Measurements from ENCODE around the gene GNG7. TPM values are rescaled to one million over a fixed set of nuclear protein-coding genes. Genes with fewer than 3 reads are reported as not detected.

GNG7 gene
- total and polyA plus RNA-seq, 3 donors from 2014 or later: 16.9 to 38.7 (median 25.3) TPM

GRCh38 chr19:2461751-2462634 is 240.5 kb downstream of the GNG7 start:
- peaks cover 10% of the 10 kb centered on the region for H3K4me1 ChIP-seq
- TF ChIP-seq CTCF (IDR thresholded peaks at IDR 0.05): no peak
- TF ChIP-seq POLR2A (IDR thresholded peaks at IDR 0.05): no peak
- intact Hi-C loops (cut with DNase I; ENCODE audit: low total_unique reads): no loop called here
- H3K27ac ChIP-seq: no peak overlapping the region
- no peaks in the 10 kb centered on the region for H3K9me3 ChIP-seq
- H3K36me3 ChIP-seq (ENCODE audit: low read depth, missing control alignments): no peaks in the 10 kb centered on the region
- 1 to 5% methylated on average over 28 to 51 of the region's 62 CpGs for WGBS, 2 donors
- H3K4me3 ChIP-seq: peak overlapping the region; percentile 36 to 63
- no peaks in the 10 kb centered on the region for H3K27me3 ChIP-seq
- DNase-seq: peak; percentile 60

Small RNA genes within 50 kb of the gene (microRNA-seq; reads per million reads assigned to microRNA genes)
- gene MIR7850 (ENCODE audit: borderline number of aligned reads in 2 of 2, borderline replicate concordance in 1 of 2): 0.69 to 2.1 reads per million in 2 donors

Small RNA genes within 50 kb of the gene (small RNA-seq; reads per million reads assigned to genes)
- 0 reads per million in 2 donors for gene MIR7850
- 0 reads per million in 2 donors for gene RN7SL121P
- gene RNU6-993P: 0 reads per million in 2 donors

Other genes starting within 250 kb of the GNG7 start
- 10 to 100 TPM; 69.4 to 69.7 TPM for gene LMNB2, start 245.7 kb downstream of the GNG7 start, total RNA-seq
- 77.4 TPM for gene LMNB2, start 245.7 kb downstream of the GNG7 start, polyA plus RNA-seq (ENCODE audit: insufficient read depth, low read depth, low replicate concordance)
- 10 to 100 TPM; 30.5 to 59.7 TPM for gene GADD45B, start 226.6 kb downstream of the GNG7 start, total RNA-seq
- 16.9 TPM for gene GADD45B, start 226.6 kb downstream of the GNG7 start, polyA plus RNA-seq (ENCODE audit: insufficient read depth, low read depth, low replicate concordance)
- 10 to 100 TPM; 22.5 to 33.1 TPM for gene DIRAS1, start 18.7 kb upstream of the GNG7 start, total RNA-seq
- gene DIRAS1, start 18.7 kb upstream of the GNG7 start, polyA plus RNA-seq (ENCODE audit: insufficient read depth, low read depth, low replicate concordance): 8.1 TPM
- gene SLC39A3, start 37.3 kb upstream of the GNG7 start, total RNA-seq: 100 to 1,000 TPM; 126 to 160 TPM
- gene SLC39A3, start 37.3 kb upstream of the GNG7 start, polyA plus RNA-seq (ENCODE audit: insufficient read depth, low read depth, low replicate concordance): 198 TPM
- gene SGTA, start 80.6 kb upstream of the GNG7 start, total RNA-seq: 100 to 1,000 TPM in 1 of 2 donors, 10 to 100 TPM in 1; 93.9 to 100 TPM
- 99.6 TPM for gene SGTA, start 80.6 kb upstream of the GNG7 start, polyA plus RNA-seq (ENCODE audit: insufficient read depth, low read depth, low replicate concordance)
- 100 to 1,000 TPM; 111 to 134 TPM for gene THOP1, start 82.8 kb upstream of the GNG7 start, total RNA-seq
- gene THOP1, start 82.8 kb upstream of the GNG7 start, polyA plus RNA-seq (ENCODE audit: insufficient read depth, low read depth, low replicate concordance): 166 TPM
- 1 to 10 TPM; 9.3 to 9.4 TPM for gene ZNF554, start 117.2 kb upstream of the GNG7 start, total RNA-seq
- 6.9 TPM for gene ZNF554, start 117.2 kb upstream of the GNG7 start, polyA plus RNA-seq (ENCODE audit: insufficient read depth, low read depth, low replicate concordance)
- 1 to 10 TPM; 7.1 to 8.5 TPM for gene ZNF555, start 138.8 kb upstream of the GNG7 start, total RNA-seq
- gene ZNF555, start 138.8 kb upstream of the GNG7 start, polyA plus RNA-seq (ENCODE audit: insufficient read depth, low read depth, low replicate concordance): 7.2 TPM
- 1 to 10 TPM; 2.3 to 2.4 TPM for gene ZNF556, start 164.6 kb upstream of the GNG7 start, total RNA-seq
- 1.9 TPM for gene ZNF556, start 164.6 kb upstream of the GNG7 start, polyA plus RNA-seq (ENCODE audit: insufficient read depth, low read depth, low replicate concordance)
- gene ZNF57, start 198.2 kb upstream of the GNG7 start, total RNA-seq: 10 to 100 TPM; 21.9 to 27.0 TPM
- 26.4 TPM for gene ZNF57, start 198.2 kb upstream of the GNG7 start, polyA plus RNA-seq (ENCODE audit: insufficient read depth, low read depth, low replicate concordance)
- 10 to 100 TPM in 1 of 2 donors, 1 to 10 TPM in 1; 4.8 to 10.7 TPM for gene ZNF77, start 242.3 kb upstream of the GNG7 start, total RNA-seq
- gene ZNF77, start 242.3 kb upstream of the GNG7 start, polyA plus RNA-seq (ENCODE audit: insufficient read depth, low read depth, low replicate concordance): 5.6 TPM

Data from testis (tissue), 3 donors.